Subcutaneous adipose tissue (tissue), 4 donors: ENCODE data around the gene PTPRN2. TPM values are rescaled to one million over a fixed set of nuclear protein-coding genes. Genes with fewer than 3 reads are reported as not detected.

Experiments
- CTCF ChIP-seq: fragments of 450-650 bp; IDR thresholded peaks from one replicate; pipeline ENCODE4 v1.5.1; 2016; ENCODE audit warnings: low read depth, mild to moderate bottlenecking, control low read depth, antibody characterized with exemption, moderate library complexity
- total RNA-seq, 4 donors: library from RNA; depleted of rRNA; stranded (reverse); fragments of >200 nt; gene quantifications; one replicate each; pipeline ENCODE4 v1.1.0, GENCODE V29; 2016

Gene PTPRN2
- total RNA-seq, 4 donors from 2014 or later = 2.0 to 4.6 (median 3.7) TPM

- no peak for TF ChIP-seq CTCF
Measured at GRCh38 chr7:157993406-157994105, 594.1 kb downstream of the PTPRN2 start.

DNA sequence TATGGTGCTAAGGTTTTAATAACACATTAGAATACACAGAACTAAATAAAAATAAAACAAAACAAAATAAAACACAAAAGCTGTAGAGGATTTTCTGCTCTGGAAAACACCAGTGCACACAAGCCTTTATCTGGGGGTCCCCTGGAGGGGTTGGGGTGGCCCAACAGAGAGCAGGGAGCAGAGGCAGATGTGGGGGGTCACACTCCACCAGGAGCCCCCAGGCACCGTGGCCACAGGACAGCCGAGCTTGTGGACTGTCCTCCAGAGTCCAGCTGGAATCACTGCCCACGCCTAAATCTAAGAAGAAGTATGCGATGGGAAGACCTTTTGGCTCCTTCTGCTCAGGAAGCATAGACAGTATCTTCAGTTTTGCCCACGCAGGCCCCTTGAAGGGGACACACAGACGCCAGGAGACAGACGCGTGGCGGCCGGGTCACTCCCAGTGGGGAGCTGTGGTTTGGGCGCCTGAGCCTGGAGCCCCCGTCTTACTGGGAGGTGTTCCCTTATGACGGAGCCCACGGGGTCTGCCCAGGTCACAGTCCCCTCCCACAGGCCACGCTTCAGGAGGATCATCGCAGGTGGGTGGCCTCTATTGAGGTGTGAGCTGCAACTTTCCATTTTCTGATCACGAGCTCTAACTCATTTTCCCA, 595.0 kb downstream of the PTPRN2 start:
- TF ChIP-seq CTCF = no peak

DNA sequence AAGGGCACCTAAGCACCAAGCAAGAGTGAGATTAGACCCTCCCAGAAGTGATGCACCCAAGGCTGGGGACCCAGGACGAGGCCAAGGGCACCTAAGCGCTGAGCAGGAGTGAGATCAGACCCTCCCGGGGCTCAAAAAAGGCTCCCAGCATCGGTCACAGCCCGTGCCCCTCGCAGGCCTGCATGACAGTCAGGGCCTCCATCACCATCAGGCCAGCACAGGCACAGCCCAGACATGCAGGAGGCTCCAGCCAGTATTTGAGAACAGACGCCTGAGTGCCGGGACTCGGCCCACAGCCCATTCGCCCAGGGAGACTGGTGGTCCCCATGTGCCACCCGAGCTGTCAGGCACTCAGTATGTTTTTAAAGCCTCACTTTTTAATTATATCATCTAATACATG, 595.9 kb downstream of the PTPRN2 start:
- no peak for TF ChIP-seq CTCF

- no peak for TF ChIP-seq CTCF
Measured at GRCh38 chr7:157991351-157991750, 596.3 kb downstream of the PTPRN2 start.

DNA sequence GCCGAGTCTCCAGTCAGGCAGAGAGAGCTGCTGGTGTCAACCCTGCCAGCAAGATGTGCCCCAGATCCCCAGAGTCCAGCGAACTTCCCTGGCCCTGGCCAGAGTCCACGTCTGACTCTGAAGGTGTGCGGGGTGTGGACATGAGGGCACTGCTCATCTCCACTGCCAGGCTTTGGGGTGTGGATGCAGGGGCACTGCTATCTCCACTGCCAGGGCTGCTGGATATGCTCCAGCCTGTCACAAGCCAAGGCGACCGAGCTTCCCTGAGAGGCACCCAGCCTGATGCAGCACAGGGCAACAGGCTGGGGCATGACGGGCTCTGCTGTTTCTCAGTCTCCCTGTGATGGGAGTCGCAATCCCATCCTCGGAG, 596.8 kb downstream of the PTPRN2 start:
- TF ChIP-seq CTCF = no peak

GRCh38 chr7:157990226-157990880, 597.3 kb downstream of the PTPRN2 start:
- no peak for TF ChIP-seq CTCF

- TF ChIP-seq CTCF = no peak
Measured at GRCh38 chr7:157989589-157989988, 598.0 kb downstream of the PTPRN2 start.
